WI38 (cell line): Measurements from ENCODE around the gene DPAGT1.

ENCODE experiments used
- H3K4me3 ChIP-seq: 2 replicates; pipeline ENCODE4 v1.5.1; 2011; ENCODE audit warnings: low read depth, mild to moderate bottlenecking, control low read depth, low read length
- TF ChIP-seq, protein P1 (sequence below): IDR thresholded peaks from 2 replicates; pipeline ENCODE4 v1.5.1; 2012; ENCODE audit warnings: low read depth, mild to moderate bottlenecking, control low read depth, low read length

The DPAGT1 gene

GRCh38 chr11:119084663-119085436, 16.8 kb downstream of the DPAGT1 start, which contains the start of gene HMBS:
Gene HMBS (plus strand): TSS chr11:119084881. CDS start chr11:119085034, 153 bp downstream.
- peak within 1 kb of the TSS; percentile 66 for H3K4me3 ChIP-seq
- TF ChIP-seq, protein P1, sequence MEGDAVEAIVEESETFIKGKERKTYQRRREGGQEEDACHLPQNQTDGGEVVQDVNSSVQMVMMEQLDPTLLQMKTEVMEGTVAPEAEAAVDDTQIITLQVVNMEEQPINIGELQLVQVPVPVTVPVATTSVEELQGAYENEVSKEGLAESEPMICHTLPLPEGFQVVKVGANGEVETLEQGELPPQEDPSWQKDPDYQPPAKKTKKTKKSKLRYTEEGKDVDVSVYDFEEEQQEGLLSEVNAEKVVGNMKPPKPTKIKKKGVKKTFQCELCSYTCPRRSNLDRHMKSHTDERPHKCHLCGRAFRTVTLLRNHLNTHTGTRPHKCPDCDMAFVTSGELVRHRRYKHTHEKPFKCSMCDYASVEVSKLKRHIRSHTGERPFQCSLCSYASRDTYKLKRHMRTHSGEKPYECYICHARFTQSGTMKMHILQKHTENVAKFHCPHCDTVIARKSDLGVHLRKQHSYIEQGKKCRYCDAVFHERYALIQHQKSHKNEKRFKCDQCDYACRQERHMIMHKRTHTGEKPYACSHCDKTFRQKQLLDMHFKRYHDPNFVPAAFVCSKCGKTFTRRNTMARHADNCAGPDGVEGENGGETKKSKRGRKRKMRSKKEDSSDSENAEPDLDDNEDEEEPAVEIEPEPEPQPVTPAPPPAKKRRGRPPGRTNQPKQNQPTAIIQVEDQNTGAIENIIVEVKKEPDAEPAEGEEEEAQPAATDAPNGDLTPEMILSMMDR: no peak

GRCh38 chr11:119081682-119082260, 19.9 kb downstream of the DPAGT1 start:
- TF ChIP-seq, protein P1: no peak
- H3K4me3 ChIP-seq: no peak overlapping the region

DNA sequence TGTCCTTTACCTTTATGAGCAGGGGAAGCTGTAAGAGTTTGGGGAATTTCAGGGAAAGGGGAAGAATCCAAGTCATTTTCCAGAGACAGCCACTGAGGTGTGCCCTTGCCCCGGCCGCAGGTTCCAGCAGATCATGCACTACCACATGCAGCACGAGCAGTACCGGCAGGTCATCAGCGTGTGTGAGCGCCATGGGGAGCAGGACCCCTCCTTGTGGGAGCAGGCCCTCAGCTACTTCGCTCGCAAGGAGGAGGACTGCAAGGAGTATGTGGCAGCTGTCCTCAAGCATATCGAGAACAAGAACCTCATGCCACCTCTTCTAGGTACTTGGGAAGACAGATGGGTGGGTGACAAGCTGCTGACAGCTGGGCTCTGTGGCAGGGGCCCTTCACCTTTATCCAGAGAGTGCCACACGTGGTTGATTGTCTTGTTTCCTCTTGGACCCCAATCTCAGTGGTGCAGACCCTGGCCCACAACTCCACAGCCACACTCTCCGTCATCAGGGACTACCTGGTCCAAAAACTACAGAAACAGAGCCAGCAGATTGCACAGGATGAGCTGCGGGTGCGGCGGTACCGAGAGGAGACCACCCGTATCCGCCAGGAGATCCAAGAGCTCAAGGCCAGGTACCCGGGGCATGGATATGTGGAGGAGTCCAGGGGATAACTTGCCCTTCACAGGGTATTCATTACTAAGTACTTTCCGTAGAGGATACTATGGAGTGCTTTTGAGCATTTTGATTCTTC, 22.8 kb downstream of the DPAGT1 start:
- H3K4me3 ChIP-seq: no peak overlapping the region
- TF ChIP-seq, protein P1: no peak

GRCh38 chr11:119077839-119078238, 23.8 kb downstream of the DPAGT1 start:
- H3K4me3 ChIP-seq: no peak overlapping the region
- TF ChIP-seq, protein P1: no peak

DNA sequence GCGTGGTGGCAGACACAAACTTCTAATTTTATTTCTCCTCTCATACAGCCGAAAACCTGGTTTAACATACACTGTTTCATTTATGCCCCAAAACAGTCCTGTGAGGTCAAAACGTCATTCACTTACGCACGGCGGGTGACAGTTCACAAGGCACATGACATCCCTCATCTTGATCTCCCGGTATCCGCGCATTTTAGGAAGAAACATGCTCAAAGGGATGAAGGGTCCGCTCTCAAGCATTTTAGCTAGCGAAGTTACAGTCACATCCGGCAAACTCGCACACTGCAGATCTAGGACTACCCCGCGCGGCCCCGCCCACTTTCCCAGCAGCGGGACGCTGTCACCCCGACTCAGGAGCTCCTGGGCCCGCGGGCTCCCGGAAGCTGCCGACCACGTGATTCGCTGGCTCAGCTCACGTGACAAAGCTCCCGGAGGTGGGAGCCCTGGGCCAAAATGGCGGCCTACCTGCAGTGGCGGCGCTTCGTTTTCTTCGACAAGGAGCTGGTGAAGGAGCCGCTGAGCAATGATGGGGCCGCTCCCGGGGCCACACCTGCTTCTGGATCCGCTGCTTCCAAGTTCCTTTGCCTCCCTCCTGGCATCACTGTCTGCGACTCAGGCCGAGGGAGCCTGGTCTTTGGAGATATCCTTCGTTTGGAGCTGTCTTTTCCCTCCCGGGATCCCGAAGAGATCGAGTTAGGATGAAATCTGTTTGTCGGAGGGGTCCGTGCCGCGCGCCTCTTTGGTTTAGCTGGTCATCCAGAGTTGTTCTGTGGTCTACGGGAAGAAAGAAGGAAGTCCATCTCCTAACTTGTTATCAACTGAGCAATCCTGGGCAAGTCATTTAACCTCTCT, 34.1 kb downstream of the DPAGT1 start, which contains the start of gene VPS11:
VPS11 (plus strand) TSS at position 448 of the 852 bp plus-strand sequence; CDS start at position 454, 6 bp downstream.
- peak within 1 kb of the TSS; percentile 99 for H3K4me3 ChIP-seq
- TF ChIP-seq, protein P1: no peak

- no peak overlapping the region for H3K4me3 ChIP-seq
- TF ChIP-seq, protein P1: peak; percentile 51; the same call in 1 of the 2 replicates
These were observed 36.3 kb downstream of the DPAGT1 start for GRCh38 chr11:119065369-119065768.
